Liver (tissue), 9 donors: Measurements from ENCODE around the gene RHOT2. TPM values are rescaled to one million over a fixed set of nuclear protein-coding genes. Genes with fewer than 3 reads are reported as not detected.

Experiments
- DNase-seq: peaks from one replicate; pipeline ENCODE4 v3.0.0-alpha.2; 2017; ENCODE audit warnings: low spot score
- H3K27ac ChIP-seq, 2 donors: one replicate each; pipeline ENCODE4 v1.7.0; 2013; ENCODE audit warnings: inconsistent platforms in 2 of 2, low read length in 2 of 2, control low read depth in 1 of 2, low read depth in 1 of 2, mild to moderate bottlenecking in 1 of 2
- H3K27me3 ChIP-seq, 4 donors: one replicate each; pipeline versions ENCODE4 v1.6.1 to v1.7.0; 2013; ENCODE audit warnings: low read length in 3 of 4, inconsistent platforms in 1 of 4, mild to moderate bottlenecking in 1 of 4, moderate library complexity in 1 of 4; ENCODE audit not compliant: control insufficient read depth in 4 of 4, insufficient read depth in 4 of 4
- H3K36me3 ChIP-seq, 4 donors: one replicate each; pipeline versions ENCODE4 v1.6.1 to v1.7.0; 2013; ENCODE audit warnings: low read length in 3 of 4, mild to moderate bottlenecking in 3 of 4, low read depth in 1 of 4, moderate library complexity in 1 of 4; ENCODE audit not compliant: control insufficient read depth in 4 of 4, insufficient read depth in 3 of 4
- H3K4me1 ChIP-seq, 4 donors: one replicate each; pipeline versions ENCODE4 v1.6.1 to v1.7.0; 2013; ENCODE audit warnings: low read length in 3 of 4, mild to moderate bottlenecking in 3 of 4, moderate library complexity in 1 of 4; ENCODE audit not compliant: control insufficient read depth in 4 of 4, insufficient read depth in 4 of 4
- H3K4me3 ChIP-seq, 3 donors: one replicate each; pipeline versions ENCODE4 v1.6.1 to v1.7.0; 2013; ENCODE audit warnings: low read length in 3 of 3, control low read depth in 1 of 3, low read depth in 1 of 3, mild to moderate bottlenecking in 1 of 3
- H3K9ac ChIP-seq, 2 donors: one replicate each; pipeline ENCODE4 v1.7.0; 2013; ENCODE audit warnings: low read length in 2 of 2, mild to moderate bottlenecking in 2 of 2, moderate library complexity in 2 of 2, control low read depth in 1 of 2, low read depth in 1 of 2
- H3K9me3 ChIP-seq, 4 donors: one replicate each; pipeline versions ENCODE4 v1.6.1 to v1.7.0; 2013; ENCODE audit warnings: low read length in 3 of 4; ENCODE audit not compliant: control insufficient read depth in 4 of 4
- CTCF ChIP-seq: fragments of 150-350 bp; IDR thresholded peaks from 2 replicates; pipeline ENCODE4 v1.5.1; 2017; ENCODE audit warnings: improper control_type of control experiment, low read depth, low read length; ENCODE audit not compliant: missing input control
- GABPA ChIP-seq, 2 donors: IDR thresholded peaks in 1 of 2; conservative IDR thresholded peaks in 1 of 2; 2 replicates each; pipeline ENCODE4 v1.6.1; 2016; ENCODE audit warnings: antibody characterized with exemption in 2 of 2, mild to moderate bottlenecking in 1 of 2, moderate library complexity in 1 of 2
- HNF4A ChIP-seq, 2 donors: conservative IDR thresholded peaks; 2 replicates each; pipeline ENCODE4 v1.6.1; 2016; ENCODE audit warnings: antibody characterized with exemption in 2 of 2, mild to moderate bottlenecking in 2 of 2
- HNF4G ChIP-seq: IDR thresholded peaks from 2 replicates; pipeline ENCODE4 v1.6.1; 2016; ENCODE audit warnings: antibody characterized with exemption
- MAX ChIP-seq: IDR thresholded peaks from 2 replicates; pipeline ENCODE4 v1.6.1; 2016; ENCODE audit warnings: antibody characterized with exemption
- RAD21 ChIP-seq, 2 donors: IDR thresholded peaks; 2 replicates each; pipeline ENCODE4 v1.6.1; 2016; ENCODE audit warnings: antibody characterized with exemption in 2 of 2, mild to moderate bottlenecking in 2 of 2
- REST ChIP-seq: IDR thresholded peaks from 2 replicates; pipeline ENCODE4 v1.6.1; 2016; ENCODE audit warnings: antibody characterized with exemption, mild to moderate bottlenecking
- RXRA ChIP-seq, 2 donors: IDR thresholded peaks; 2 replicates each; pipeline ENCODE4 v1.6.1; 2017 to 2018; ENCODE audit warnings: antibody characterized with exemption in 2 of 2, mild to moderate bottlenecking in 1 of 2
- SP1 ChIP-seq: IDR thresholded peaks from 2 replicates; pipeline ENCODE4 v1.6.1; 2018; ENCODE audit warnings: antibody characterized with exemption, mild to moderate bottlenecking
- WGBS: extraction: QIAGEN DNeasy Blood & Tissue Kit; methylation state at CpG from one replicate; pipeline ENCODE4 v1.1.7; 2013; 5-methylcytosine and 5-hydroxymethylcytosine counted together
- polyA plus RNA-seq, 2 donors: library from polyadenylated mRNA; stranded (reverse) in 1 of 2; unstranded in 1 of 2; fragments of 200-250 nt in 1 of 2; fragments of >200 nt in 1 of 2; fragmentation: Nextera tagmentation in 1 of 2; extraction: Ambion mirVana in 1 of 2; gene quantifications; one replicate each; pipeline versions ENCODE4 v1.2.1 to v1.2.3, GENCODE V29; 2013 to 2015
- total RNA-seq, 2 donors: library from RNA; depleted of rRNA; stranded (reverse); fragments of >200 nt; gene quantifications; one replicate each; pipeline ENCODE4 v1.2.3, GENCODE V29; 2014
- TF ChIP-seq, protein P1 (sequence below): IDR thresholded peaks from 2 replicates; pipeline ENCODE4 v1.6.1; 2016; ENCODE audit warnings: antibody characterized with exemption
- donor health status: healthy.
- donor health status: healthy.
- donor health status: healthy.
- donor health status: healthy.
- donor health status: healthy.

The RHOT2 gene
- total and polyA plus RNA-seq, 4 donors: 20.8 to 37.9 (median 34.3) TPM

GRCh38 chr16:711084-711483 is 43.2 kb downstream of the RHOT2 start:
- WGBS: 66% methylated on average over 12 of the region's 12 CpGs

More at GRCh38 chr16:711084-711483, 43.2 kb downstream of the RHOT2 start:
- no peak overlapping the region for H3K27ac ChIP-seq
- H3K4me3 ChIP-seq: no peak overlapping the region
- H3K27me3 ChIP-seq: peaks cover 4 to 18% (median 6%) of the 10 kb centered on the region in 4 donors
- TF ChIP-seq HNF4A (conservative IDR thresholded peaks at IDR 0.05) (no peak), RAD21 (IDR thresholded peaks at IDR 0.05) (no peak), REST (no peak), GABPA (IDR thresholded peaks at IDR 0.05 in 1 of 2, conservative IDR thresholded peaks at IDR 0.05 in 1 of 2) (no peak), RXRA (IDR thresholded peaks at IDR 0.05) (no peak), SP1 (no peak), MAX (no peak), CTCF (no peak), HNF4G (no peak)
- TF ChIP-seq, protein P1, sequence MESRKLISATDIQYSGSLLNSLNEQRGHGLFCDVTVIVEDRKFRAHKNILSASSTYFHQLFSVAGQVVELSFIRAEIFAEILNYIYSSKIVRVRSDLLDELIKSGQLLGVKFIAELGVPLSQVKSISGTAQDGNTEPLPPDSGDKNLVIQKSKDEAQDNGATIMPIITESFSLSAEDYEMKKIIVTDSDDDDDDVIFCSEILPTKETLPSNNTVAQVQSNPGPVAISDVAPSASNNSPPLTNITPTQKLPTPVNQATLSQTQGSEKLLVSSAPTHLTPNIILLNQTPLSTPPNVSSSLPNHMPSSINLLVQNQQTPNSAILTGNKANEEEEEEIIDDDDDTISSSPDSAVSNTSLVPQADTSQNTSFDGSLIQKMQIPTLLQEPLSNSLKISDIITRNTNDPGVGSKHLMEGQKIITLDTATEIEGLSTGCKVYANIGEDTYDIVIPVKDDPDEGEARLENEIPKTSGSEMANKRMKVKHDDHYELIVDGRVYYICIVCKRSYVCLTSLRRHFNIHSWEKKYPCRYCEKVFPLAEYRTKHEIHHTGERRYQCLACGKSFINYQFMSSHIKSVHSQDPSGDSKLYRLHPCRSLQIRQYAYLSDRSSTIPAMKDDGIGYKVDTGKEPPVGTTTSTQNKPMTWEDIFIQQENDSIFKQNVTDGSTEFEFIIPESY: no peak
- DNase-seq: no peak
- H3K4me1 ChIP-seq: peaks cover 9 to 18% (median 12%) of the 10 kb centered on the region in 4 donors
- H3K36me3 ChIP-seq: no peaks in the 10 kb centered on the region
- H3K9me3 ChIP-seq: no peaks in the 10 kb centered on the region
- H3K9ac ChIP-seq: no peak overlapping the region
